Endodermal cell (in vitro differentiated cells): ENCODE results near the gene MYO1F. TPM values are rescaled to one million over a fixed set of nuclear protein-coding genes. Genes with fewer than 3 reads are reported as not detected.

Experiments
- DNase-seq: peaks from one replicate; pipeline ENCODE4 v3.0.0-alpha.2; 2017
- H3K27ac ChIP-seq: 2 replicates; pipeline ENCODE4 v1.5.1; 2013; ENCODE audit warnings: mild to moderate bottlenecking, low read depth, low read length, moderate library complexity
- H3K27me3 ChIP-seq: 2 replicates; pipeline ENCODE4 v1.6.1; 2013; ENCODE audit warnings: mild to moderate bottlenecking, low read length, moderate library complexity; ENCODE audit not compliant: insufficient read depth, control insufficient read depth, poor library complexity, severe bottlenecking
- H3K36me3 ChIP-seq: 2 replicates; pipeline ENCODE4 v1.7.0; 2013; ENCODE audit warnings: mild to moderate bottlenecking, low read length, moderate library complexity; ENCODE audit not compliant: control insufficient read depth, insufficient read depth
- H3K4me1 ChIP-seq: one replicate; pipeline ENCODE4 v1.7.0; 2013; ENCODE audit warnings: low read length; ENCODE audit not compliant: control insufficient read depth, insufficient read depth
- H3K4me3 ChIP-seq: 2 replicates; pipeline ENCODE4 v1.5.1; 2013; ENCODE audit warnings: mild to moderate bottlenecking, low read length, moderate library complexity
- H3K9ac ChIP-seq: 2 replicates; pipeline ENCODE4 v1.6.1; 2013; ENCODE audit warnings: mild to moderate bottlenecking, low read length, moderate library complexity; ENCODE audit not compliant: poor library complexity, severe bottlenecking; ENCODE audit errors: extremely low read depth
- H3K9me3 ChIP-seq: 2 replicates; pipeline ENCODE4 v1.6.1; 2013; ENCODE audit warnings: mild to moderate bottlenecking, low read length, moderate library complexity; ENCODE audit not compliant: control insufficient read depth
- H3K27ac Mint-ChIP-seq: 2 replicates; pipeline ENCODE4 v1.8.0; 2020; ENCODE audit warnings: mixed read lengths
- H3K27me3 Mint-ChIP-seq: 2 replicates; pipeline ENCODE4 v1.8.0; 2021; ENCODE audit warnings: mild to moderate bottlenecking, mixed read lengths; ENCODE audit not compliant: insufficient read depth
- H3K36me3 Mint-ChIP-seq: 2 replicates; pipeline ENCODE4 v1.8.0; 2020; ENCODE audit warnings: low read depth, mixed read lengths
- H3K4me1 Mint-ChIP-seq: 2 replicates; pipeline ENCODE4 v1.8.0; 2020; ENCODE audit warnings: mixed read lengths
- H3K4me3 Mint-ChIP-seq: 2 replicates; pipeline ENCODE4 v1.8.0; 2020; ENCODE audit warnings: mild to moderate bottlenecking, moderate library complexity, mixed read lengths
- H3K9me3 Mint-ChIP-seq: 2 replicates; pipeline ENCODE4 v1.8.0; 2020; ENCODE audit warnings: mild to moderate bottlenecking, mixed read lengths
- CTCF ChIP-seq: fragments of 200-600 bp; sonication (generic); conservative IDR thresholded peaks from 2 replicates; pipeline ENCODE4 v1.5.0; 2021; ENCODE audit warnings: antibody characterized with exemption, mild to moderate bottlenecking
- WGBS, 2 experiments: methylation state at CpG; one replicate each; pipeline versions ENCODE4 v1.1.5 to v1.1.7; 2013; ENCODE audit warnings: missing lambda C conversion rate in 2 of 2, mixed read lengths in 1 of 2; ENCODE audit not compliant: insufficient coverage in 1 of 2, insufficient read length in 1 of 2; 5-methylcytosine and 5-hydroxymethylcytosine counted together
- total RNA-seq, 2 donors: library from RNA; stranded (reverse); fragmentation: NEBNext Ultra II Directional in 1 of 2; extraction: Animal tissue kit (Norgen Biotek cat#: 25700) in 1 of 2; gene quantifications; 2 replicates in 1 of 2; 3 replicates in 1 of 2; pipeline ENCODE4 v1.2.1, GENCODE V29; 2021

Gene MYO1F
- total RNA-seq, 2 donors from 2014 or later, result 0.57 to 1.1 TPM

GRCh38 chr19:8601796-8602195 is 24.6 kb upstream of the MYO1F start:
- Histone ChIP-seq H3K36me3 (peaks cover 10% of the 10 kb centered on the region), H3K9ac (no peak overlapping the region), H3K27me3 (no peaks in the 10 kb centered on the region), H3K9me3 (peaks cover 8% of the 10 kb centered on the region), H3K4me3 (no peak overlapping the region), H3K27ac (no peak overlapping the region), H3K4me1 (no peaks in the 10 kb centered on the region)
- no peak for DNase-seq
- TF ChIP-seq CTCF, result no peak
- no peaks in the 10 kb centered on the region for H3K27me3 Mint-ChIP-seq
- 95% methylated on average over 5 of the region's 5 CpGs for WGBS, 2 experiments
- H3K9me3 Mint-ChIP-seq, result peaks cover 12% of the 10 kb centered on the region
- H3K27ac Mint-ChIP-seq, result no peak overlapping the region
- H3K36me3 Mint-ChIP-seq, result peaks cover 29% of the 10 kb centered on the region
- H3K4me1 Mint-ChIP-seq, result no peaks in the 10 kb centered on the region
- H3K4me3 Mint-ChIP-seq, result no peak overlapping the region

GRCh38 chr19:8600816-8601215 is 23.6 kb upstream of the MYO1F start:
- no peak overlapping the region for H3K27ac ChIP-seq
- no peak overlapping the region for H3K4me3 ChIP-seq
- Mint-ChIP-seq H3K4me1 (no peaks in the 10 kb centered on the region), H3K27me3 (no peaks in the 10 kb centered on the region), H3K9me3 (peaks cover 12% of the 10 kb centered on the region), H3K36me3 (peaks cover 32% of the 10 kb centered on the region), H3K27ac (no peak overlapping the region), H3K4me3 (no peak overlapping the region)
- peaks cover 10% of the 10 kb centered on the region for H3K36me3 ChIP-seq
- 94 to 96% methylated on average over 16 of the region's 16 CpGs for WGBS, 2 experiments
- no peak for TF ChIP-seq CTCF
- no peaks in the 10 kb centered on the region for H3K27me3 ChIP-seq
- H3K9me3 ChIP-seq, result peaks cover 8% of the 10 kb centered on the region
- DNase-seq, result no peak
- no peak overlapping the region for H3K9ac ChIP-seq
- H3K4me1 ChIP-seq, result no peaks in the 10 kb centered on the region

- Histone ChIP-seq H3K9ac (no peak overlapping the region), H3K36me3 (peaks cover 10% of the 10 kb centered on the region), H3K9me3 (peaks cover 7% of the 10 kb centered on the region), H3K4me3 (no peak overlapping the region), H3K27ac (no peak overlapping the region), H3K4me1 (no peaks in the 10 kb centered on the region), H3K27me3 (no peaks in the 10 kb centered on the region)
- Mint-ChIP-seq H3K4me3 (no peak overlapping the region), H3K36me3 (peaks cover 32% of the 10 kb centered on the region), H3K4me1 (no peaks in the 10 kb centered on the region), H3K27ac (no peak overlapping the region), H3K9me3 (peaks cover 7% of the 10 kb centered on the region), H3K27me3 (no peaks in the 10 kb centered on the region)
- no peak for TF ChIP-seq CTCF
- 95 to 100% methylated on average over 2 of the region's 2 CpGs for WGBS, 2 experiments
- DNase-seq, result no peak
Observed at GRCh38 chr19:8600064-8600463, 22.8 kb upstream of the MYO1F start.
